Hematopoietic multipotent progenitor cell treated with erythropoietin and hydrocortisone succinate and interleukin-3 and kit ligand, for 17 days (in vitro differentiated cells): Measurements from ENCODE around the gene OR1F1.
A peak's percentile ranks its signal among the peaks of the same experiment; 100 is the strongest.
"Not testable (repeated sequence)": the region's sequence is repeated elsewhere in the genome, so short reads cannot be mapped to it uniquely, and the experiment has no call there.

Source experiments
- DNase-seq: peaks from one replicate; pipeline ENCODE4 v3.0.0-alpha.2; 2015; ENCODE audit warnings: low spot score

Gene OR1F1

GRCh38 chr16:3198334-3199072, 10.5 kb downstream of the OR1F1 start:
- DNase-seq: no peak

DNA sequence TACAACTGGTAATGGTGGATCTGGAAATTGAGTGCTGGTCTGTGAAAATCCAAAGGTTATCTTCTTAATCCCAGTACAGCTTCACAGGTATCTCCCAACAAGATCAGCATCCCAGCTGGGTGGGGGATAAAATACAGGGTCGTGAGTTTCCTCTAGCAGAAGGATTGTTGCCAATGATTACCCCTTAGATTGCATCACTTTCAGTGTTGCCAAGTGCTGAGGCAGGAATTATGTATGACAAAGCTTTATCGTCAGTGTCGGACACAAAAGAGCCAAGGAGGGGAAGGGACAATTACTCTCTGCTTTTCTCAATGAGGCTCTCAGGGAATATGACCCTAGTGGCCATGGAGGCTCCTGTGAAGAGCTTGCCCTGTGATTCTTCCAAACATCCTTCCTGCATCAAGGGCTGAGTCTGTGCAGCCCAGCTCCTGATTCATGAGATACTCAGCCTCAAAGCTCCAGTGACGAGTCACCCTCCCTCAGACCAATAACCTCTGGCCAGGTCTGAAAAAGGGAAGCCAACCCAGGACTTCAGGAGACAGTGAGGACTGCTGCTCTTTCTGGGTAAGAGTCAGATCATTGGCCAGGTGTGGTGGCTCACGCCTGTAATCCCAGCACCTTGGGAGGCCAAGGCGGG, 15.0 kb downstream of the OR1F1 start:
- DNase-seq: no peak

GRCh38 chr16:3205939-3206338, 17.9 kb downstream of the OR1F1 start:
- DNase-seq: not testable (repeated sequence)

- no peak for DNase-seq
These were observed 19.3 kb downstream of the OR1F1 start for GRCh38 chr16:3207086-3207953.

- DNase-seq: no peak
These were observed 24.0 kb downstream of the OR1F1 start for GRCh38 chr16:3212006-3212405.

- no peak for DNase-seq
These were observed 24.6 kb downstream of the OR1F1 start for GRCh38 chr16:3212567-3212966.

- DNase-seq: no peak
These were observed 27.0 kb downstream of the OR1F1 start for GRCh38 chr16:3214904-3215600.

DNA sequence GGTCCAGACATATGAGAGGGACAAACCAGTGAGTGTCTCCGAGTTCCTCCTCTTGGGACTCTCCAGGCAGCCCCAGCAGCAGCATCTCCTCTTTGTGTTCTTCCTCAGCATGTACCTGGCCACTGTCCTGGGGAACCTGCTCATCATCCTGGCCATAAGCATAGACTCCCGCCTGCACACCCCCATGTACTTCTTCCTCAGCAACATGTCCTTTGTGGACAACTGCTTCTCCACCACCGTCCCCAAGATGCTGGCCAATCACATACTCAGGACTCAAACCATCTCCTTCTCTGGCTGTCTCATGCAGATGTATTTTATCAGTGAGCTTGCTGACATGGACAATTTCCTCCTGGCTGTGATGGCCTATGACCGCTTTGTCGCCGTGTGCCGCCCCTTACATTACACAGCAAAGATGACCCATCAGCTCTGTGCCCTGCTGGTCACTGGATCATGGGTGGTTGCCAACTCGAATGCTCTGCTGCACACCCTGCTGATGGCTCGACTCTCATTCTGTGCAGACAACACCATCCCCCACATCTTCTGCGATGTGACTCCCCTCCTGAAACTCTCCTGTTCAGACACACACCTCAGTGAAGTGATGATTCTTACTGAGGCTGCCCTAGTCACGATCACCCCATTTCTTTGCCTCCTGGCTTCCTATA, 27.7 kb downstream of the OR1F1 start:
- DNase-seq: no peak

GRCh38 chr16:3216263-3216640, 28.2 kb downstream of the OR1F1 start:
- no peak for DNase-seq

DNA sequence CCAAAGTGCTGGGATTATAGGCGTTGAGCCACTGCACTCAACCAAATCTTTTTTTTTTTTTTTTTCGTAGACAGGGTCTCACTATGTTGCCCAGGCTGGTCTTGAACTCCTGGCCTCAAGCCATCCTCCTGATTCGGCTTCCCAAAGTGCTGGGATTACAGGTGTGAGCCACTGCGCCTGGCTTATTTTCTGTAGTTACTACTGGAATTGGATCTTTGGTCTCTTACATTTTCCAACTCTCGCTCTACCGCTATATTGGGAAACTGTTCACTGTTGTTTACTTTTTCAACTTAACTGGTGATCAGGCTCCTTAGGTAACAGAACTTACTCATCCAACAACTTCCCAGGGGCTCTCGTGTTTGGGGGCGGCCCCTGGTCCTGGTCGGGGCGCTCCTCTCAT, 32.8 kb downstream of the OR1F1 start:
- DNase-seq: no peak

DNA sequence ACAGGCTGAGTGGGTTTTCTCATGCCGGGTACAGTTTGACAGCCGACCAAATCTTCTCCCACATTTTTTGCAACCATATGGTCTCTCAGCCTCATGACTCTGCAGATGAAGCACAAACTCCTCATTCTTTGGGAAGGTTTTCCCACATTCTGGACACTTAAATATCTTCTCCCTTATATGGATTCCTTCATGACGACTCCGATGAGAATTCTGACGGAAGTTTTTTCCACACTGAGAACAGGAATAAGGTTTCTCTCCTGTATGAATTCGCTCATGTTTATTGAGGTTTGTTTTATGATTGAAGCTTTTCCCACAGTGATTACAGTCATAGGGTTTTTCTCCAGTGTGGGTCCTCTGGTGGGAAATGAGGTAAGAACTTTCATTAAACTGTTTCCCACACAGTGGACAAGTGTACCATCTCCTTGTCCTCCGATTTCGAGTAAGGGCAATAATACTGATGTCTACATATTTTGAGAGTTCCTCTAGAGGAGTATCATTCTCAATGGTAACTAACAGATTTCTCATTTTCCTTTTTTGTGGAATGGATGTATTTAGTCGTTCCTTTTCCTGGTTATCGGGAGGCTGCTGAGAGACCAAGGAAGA, 36.0 kb downstream of the OR1F1 start:
- DNase-seq: no peak

- DNase-seq: no peak
These were observed 46.5 kb downstream of the OR1F1 start for GRCh38 chr16:3234543-3234856.

- DNase-seq: peak; percentile 94
These were observed 47.0 kb downstream of the OR1F1 start, which contains the start of gene ZNF200 for GRCh38 chr16:3234857-3235561. ZNF200 (minus strand) TSS chr16:3235158; CDS start chr16:3233755, 1,403 bp downstream.

DNA sequence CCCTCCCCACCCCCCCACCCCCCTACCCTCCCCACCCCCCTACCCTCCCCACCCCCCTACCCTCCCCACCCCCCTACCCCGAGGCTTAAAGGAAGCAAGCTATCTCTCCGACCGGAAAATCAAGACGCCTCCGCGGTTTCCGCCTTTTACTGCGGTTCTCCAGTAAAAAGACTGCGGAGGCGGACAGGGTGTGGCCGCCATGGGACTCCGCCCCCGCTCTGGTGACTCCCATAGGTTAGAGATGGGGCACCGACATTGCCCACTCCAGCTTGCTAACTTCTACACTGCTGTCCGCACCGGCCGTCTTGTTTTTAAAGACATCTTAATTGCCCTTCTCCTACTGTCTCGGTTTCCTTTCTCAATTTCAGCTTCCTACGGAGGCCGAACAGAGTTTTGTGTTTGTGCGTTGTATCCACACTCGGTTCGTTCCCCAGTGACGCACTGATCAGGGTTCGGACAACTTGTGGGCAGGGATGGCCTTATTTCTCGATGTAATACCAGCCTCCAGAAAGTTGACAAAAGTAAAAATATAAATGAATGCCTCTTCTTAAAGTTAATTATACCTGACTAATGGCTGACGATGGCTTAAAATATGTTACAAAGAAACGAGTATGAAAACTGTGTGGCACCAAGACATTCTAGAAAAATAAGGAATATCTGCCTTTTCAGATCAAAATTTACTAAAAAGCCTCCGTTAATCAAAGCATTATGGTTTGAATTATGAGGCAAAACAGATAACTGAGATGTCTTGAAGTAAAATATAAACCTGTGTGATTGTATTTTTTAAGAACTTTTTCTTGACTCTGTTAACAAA, 48.1 kb downstream of the OR1F1 start:
- DNase-seq: peak; percentile 31

DNA sequence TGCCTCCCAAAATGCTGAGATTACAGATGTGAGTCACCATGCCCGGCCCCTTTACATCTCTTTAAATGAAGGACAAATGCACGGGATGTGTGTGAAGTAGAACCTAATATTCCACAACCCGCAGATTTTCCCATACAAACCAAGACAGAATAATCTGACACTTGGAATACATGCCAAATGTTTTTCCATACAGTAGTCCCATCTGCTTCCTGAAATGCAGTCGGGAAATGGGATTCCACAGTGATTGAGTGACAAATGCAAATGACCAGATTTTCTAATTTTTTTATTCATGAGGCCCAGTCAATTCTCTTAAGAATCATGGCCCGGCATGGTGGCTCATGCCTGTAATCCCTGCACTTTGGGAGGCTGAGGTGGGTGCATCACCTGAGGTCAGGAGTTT, 53.8 kb downstream of the OR1F1 start:
- DNase-seq: no peak

DNA sequence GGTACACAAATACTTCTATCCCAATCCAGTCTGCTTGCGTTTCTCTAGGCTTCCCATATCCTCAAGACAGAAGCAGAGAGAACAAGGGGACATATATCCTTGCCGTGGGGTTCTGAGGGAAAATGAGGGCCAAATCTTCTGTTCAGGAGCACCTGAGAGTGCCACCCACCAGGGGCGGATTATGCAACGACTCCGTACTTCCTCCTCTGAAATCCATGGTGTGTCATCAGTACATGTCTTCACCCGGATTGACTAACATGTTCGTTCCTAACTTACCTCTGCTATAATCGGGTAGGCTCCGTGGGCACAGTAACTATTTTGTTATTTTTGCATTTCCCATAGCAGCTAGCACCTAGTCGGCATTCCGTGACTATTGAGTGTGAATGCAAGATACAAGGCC, 54.7 kb downstream of the OR1F1 start:
- no peak for DNase-seq

DNA sequence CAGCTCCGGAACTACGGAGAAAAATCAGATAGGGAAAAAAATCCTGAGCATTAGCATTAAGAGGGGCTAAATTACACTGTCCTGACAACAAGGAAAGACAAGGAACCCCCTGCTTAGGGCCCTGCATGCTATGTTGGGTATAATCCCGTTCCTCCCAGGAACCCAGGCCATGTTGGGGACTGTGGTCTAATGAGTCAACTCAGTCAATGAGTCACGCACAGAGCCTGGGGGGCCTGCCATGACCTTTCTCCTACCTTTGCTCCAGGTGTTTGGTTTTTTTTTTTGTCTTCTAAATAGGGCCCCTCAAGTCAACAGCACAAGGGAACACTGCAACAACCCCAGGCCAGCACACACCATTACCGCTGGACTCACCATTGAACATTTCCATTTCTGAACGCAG, 55.9 kb downstream of the OR1F1 start:
- DNase-seq: no peak

GRCh38 chr16:3246002-3246401, 58.0 kb downstream of the OR1F1 start:
- DNase-seq: no peak

DNA sequence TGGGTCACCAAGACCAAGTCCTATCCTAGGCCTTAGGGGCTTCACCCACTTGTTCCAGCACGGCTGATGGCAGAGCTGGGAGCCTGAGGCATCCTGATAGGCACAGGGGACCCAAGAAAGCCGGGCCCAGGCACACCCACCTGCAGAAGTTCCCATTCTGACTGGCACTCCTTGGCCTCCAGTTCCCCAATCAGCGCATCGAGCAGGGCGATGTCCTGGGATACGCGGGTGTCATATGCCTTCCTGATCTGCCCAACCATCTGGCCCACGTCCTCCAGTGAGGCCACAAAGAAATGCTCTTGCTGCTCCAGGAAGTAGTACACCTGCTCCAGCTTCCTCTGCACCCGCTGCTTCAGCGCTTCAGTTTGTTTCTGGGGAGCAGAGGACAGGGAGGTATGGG, 58.9 kb downstream of the OR1F1 start:
- no peak for DNase-seq

GRCh38 chr16:3248596-3248995, 60.6 kb downstream of the OR1F1 start:
- no peak for DNase-seq
